GM23248 (cell line): ENCODE measurements around the gene FOXE3.

ENCODE experiments used
- EZH2 ChIP-seq: fragments of 200-600 bp; sonication (generic); IDR thresholded peaks from 2 replicates; pipeline ENCODE4 v1.6.1; 2018; ENCODE audit warnings: antibody characterized with exemption, mild to moderate bottlenecking; ENCODE audit not compliant: insufficient read depth, poor library complexity, severe bottlenecking
- EZH2phosphoT487 ChIP-seq: fragments of 200-600 bp; sonication (generic); IDR thresholded peaks from 2 replicates; pipeline ENCODE4 v1.6.1; 2018; ENCODE audit warnings: antibody characterized with exemption, moderate library complexity, mild to moderate bottlenecking, low read depth; ENCODE audit not compliant: insufficient read depth

GRCh38 chr1:47456250-47456649, 40.2 kb downstream of the FOXE3 start:
- no peak for TF ChIP-seq EZH2phosphoT487
- no peak for TF ChIP-seq EZH2
